ENCODE results near the gene HOXA10.
A peak's percentile ranks its signal among the peaks of the same experiment; 100 is the strongest.

The HOXA10 gene

GRCh38 chr7:27161214-27161720 lies 12.9 kb downstream of the HOXA10 start:
- ATAC-seq: no peak
- TF ChIP-seq, protein P1, sequence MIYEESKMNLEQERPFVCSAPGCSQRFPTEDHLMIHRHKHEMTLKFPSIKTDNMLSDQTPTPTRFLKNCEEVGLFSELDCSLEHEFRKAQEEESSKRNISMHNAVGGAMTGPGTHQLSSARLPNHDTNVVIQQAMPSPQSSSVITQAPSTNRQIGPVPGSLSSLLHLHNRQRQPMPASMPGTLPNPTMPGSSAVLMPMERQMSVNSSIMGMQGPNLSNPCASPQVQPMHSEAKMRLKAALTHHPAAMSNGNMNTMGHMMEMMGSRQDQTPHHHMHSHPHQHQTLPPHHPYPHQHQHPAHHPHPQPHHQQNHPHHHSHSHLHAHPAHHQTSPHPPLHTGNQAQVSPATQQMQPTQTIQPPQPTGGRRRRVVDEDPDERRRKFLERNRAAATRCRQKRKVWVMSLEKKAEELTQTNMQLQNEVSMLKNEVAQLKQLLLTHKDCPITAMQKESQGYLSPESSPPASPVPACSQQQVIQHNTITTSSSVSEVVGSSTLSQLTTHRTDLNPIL (CRISPR knock-in tag; IDR thresholded peaks at IDR 0.05; ENCODE audit: low read depth): no peak
- TF ChIP-seq SNAI2 (CRISPR knock-in tag; IDR thresholded peaks at IDR 0.05) (no peak), ZFP3 (CRISPR knock-in tag; IDR thresholded peaks at IDR 0.05) (no peak), ZFP30 (CRISPR knock-in tag; IDR thresholded peaks at IDR 0.05) (no peak), ZC3H10 (CRISPR knock-in tag; IDR thresholded peaks at IDR 0.05) (no peak), RARB (CRISPR knock-in tag; IDR thresholded peaks at IDR 0.05) (no peak), CSDC2 (CRISPR knock-in tag; IDR thresholded peaks at IDR 0.05) (no peak), GLIS3 (CRISPR knock-in tag; IDR thresholded peaks at IDR 0.05) (no peak)
- TF ChIP-seq, protein P2, sequence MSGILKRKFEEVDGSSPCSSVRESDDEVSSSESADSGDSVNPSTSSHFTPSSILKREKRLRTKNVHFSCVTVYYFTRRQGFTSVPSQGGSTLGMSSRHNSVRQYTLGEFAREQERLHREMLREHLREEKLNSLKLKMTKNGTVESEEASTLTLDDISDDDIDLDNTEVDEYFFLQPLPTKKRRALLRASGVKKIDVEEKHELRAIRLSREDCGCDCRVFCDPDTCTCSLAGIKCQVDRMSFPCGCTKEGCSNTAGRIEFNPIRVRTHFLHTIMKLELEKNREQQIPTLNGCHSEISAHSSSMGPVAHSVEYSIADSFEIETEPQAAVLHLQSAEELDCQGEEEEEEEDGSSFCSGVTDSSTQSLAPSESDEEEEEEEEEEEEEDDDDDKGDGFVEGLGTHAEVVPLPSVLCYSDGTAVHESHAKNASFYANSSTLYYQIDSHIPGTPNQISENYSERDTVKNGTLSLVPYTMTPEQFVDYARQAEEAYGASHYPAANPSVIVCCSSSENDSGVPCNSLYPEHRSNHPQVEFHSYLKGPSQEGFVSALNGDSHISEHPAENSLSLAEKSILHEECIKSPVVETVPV (CRISPR knock-in tag; IDR thresholded peaks at IDR 0.05): no peak
- TF ChIP-seq, protein P3, sequence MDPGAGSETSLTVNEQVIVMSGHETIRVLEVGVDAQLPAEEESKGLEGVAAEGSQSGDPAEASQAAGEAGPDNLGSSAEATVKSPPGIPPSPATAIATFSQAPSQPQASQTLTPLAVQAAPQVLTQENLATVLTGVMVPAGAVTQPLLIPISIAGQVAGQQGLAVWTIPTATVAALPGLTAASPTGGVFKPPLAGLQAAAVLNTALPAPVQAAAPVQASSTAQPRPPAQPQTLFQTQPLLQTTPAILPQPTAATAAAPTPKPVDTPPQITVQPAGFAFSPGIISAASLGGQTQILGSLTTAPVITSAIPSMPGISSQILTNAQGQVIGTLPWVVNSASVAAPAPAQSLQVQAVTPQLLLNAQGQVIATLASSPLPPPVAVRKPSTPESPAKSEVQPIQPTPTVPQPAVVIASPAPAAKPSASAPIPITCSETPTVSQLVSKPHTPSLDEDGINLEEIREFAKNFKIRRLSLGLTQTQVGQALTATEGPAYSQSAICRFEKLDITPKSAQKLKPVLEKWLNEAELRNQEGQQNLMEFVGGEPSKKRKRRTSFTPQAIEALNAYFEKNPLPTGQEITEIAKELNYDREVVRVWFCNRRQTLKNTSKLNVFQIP (CRISPR knock-in tag; IDR thresholded peaks at IDR 0.05; ENCODE audit: borderline replicate concordance, low read depth): no peak

GRCh38 chr7:27160546-27161213 lies 13.4 kb downstream of the HOXA10 start:
- peak; percentile 85 for ATAC-seq

More at GRCh38 chr7:27160546-27161213, 13.4 kb downstream of the HOXA10 start:
- no peak for TF ChIP-seq ZFP3 (CRISPR knock-in tag; IDR thresholded peaks at IDR 0.05)
- TF ChIP-seq, protein P4, sequence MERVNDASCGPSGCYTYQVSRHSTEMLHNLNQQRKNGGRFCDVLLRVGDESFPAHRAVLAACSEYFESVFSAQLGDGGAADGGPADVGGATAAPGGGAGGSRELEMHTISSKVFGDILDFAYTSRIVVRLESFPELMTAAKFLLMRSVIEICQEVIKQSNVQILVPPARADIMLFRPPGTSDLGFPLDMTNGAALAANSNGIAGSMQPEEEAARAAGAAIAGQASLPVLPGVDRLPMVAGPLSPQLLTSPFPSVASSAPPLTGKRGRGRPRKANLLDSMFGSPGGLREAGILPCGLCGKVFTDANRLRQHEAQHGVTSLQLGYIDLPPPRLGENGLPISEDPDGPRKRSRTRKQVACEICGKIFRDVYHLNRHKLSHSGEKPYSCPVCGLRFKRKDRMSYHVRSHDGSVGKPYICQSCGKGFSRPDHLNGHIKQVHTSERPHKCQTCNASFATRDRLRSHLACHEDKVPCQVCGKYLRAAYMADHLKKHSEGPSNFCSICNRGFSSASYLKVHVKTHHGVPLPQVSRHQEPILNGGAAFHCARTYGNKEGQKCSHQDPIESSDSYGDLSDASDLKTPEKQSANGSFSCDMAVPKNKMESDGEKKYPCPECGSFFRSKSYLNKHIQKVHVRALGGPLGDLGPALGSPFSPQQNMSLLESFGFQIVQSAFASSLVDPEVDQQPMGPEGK (CRISPR knock-in tag; IDR thresholded peaks at IDR 0.05; ENCODE audit: borderline replicate concordance): no peak
- TF ChIP-seq TOX (CRISPR knock-in tag; IDR thresholded peaks at IDR 0.05; ENCODE audit: borderline replicate concordance): no peak
- TF ChIP-seq, protein P2 (CRISPR knock-in tag; IDR thresholded peaks at IDR 0.05): no peak
- TF ChIP-seq, protein P1 (CRISPR knock-in tag; IDR thresholded peaks at IDR 0.05; ENCODE audit: low read depth): no peak
- no peak for TF ChIP-seq CSDC2 (CRISPR knock-in tag; IDR thresholded peaks at IDR 0.05)
- TF ChIP-seq TSHZ2 (CRISPR knock-in tag; IDR thresholded peaks at IDR 0.05): no peak
- TF ChIP-seq PPARA (CRISPR knock-in tag; IDR thresholded peaks at IDR 0.05; ENCODE audit: borderline replicate concordance): no peak
- TF ChIP-seq ZNF8 (CRISPR knock-in tag; IDR thresholded peaks at IDR 0.05): no peak
- TF ChIP-seq ZNF565 (CRISPR knock-in tag; conservative IDR thresholded peaks at IDR 0.05; ENCODE audit: low read depth): no peak
- TF ChIP-seq BACH2 (CRISPR knock-in tag; IDR thresholded peaks at IDR 0.05; ENCODE audit: borderline replicate concordance): no peak
- TF ChIP-seq ISL1 (CRISPR knock-in tag; IDR thresholded peaks at IDR 0.05): no peak
